Colonic mucosa (tissue), 4 donors: ENCODE data around the gene ZCCHC9. TPM values are rescaled to one million over a fixed set of nuclear protein-coding genes. Genes with fewer than 3 reads are reported as not detected.
A peak's percentile ranks its signal among the peaks of the same experiment; 100 is the strongest.

Experiments
- DNase-seq: peaks from one replicate; pipeline ENCODE4 v3.0.0-alpha.2; 2020
- H3K27ac ChIP-seq: fragments of 200-600 bp; one replicate; pipeline ENCODE4 v1.8.0; 2021
- H3K27me3 ChIP-seq: fragments of 200-600 bp; one replicate; pipeline ENCODE4 v1.8.0; 2021
- H3K36me3 ChIP-seq: fragments of 200-600 bp; one replicate; pipeline ENCODE4 v1.8.0; 2021
- H3K4me1 ChIP-seq: fragments of 200-600 bp; one replicate; pipeline ENCODE4 v1.8.0; 2021; ENCODE audit warnings: mild to moderate bottlenecking
- H3K4me3 ChIP-seq: fragments of 200-600 bp; one replicate; pipeline ENCODE4 v1.8.0; 2021
- H3K9ac ChIP-seq, 2 donors: one replicate each; pipeline ENCODE4 v1.7.0; 2013; ENCODE audit warnings: control low read depth in 2 of 2, low read depth in 2 of 2, low read length in 2 of 2
- H3K9me3 ChIP-seq: fragments of 200-600 bp; one replicate; pipeline ENCODE4 v1.8.0; 2021
- intact Hi-C: fragments of 100-400 bp; cut with DNase I; formaldehyde crosslinking; loops from one replicate; pipeline ENCODE4 v1.14.1; 2022
- total RNA-seq, 2 donors: library from RNA; stranded (reverse); fragmentation: NEBNext Ultra II Directional in 1 of 2; extraction: Animal tissue kit (Norgen Biotek cat#: 25700) in 1 of 2; gene quantifications; one replicate each; pipeline ENCODE4 v1.2.1, GENCODE V29; 2021
- TF ChIP-seq, protein P1 (sequence below): fragments of 200-600 bp; IDR thresholded peaks from one replicate; pipeline ENCODE4 v1.8.0; 2022; ENCODE audit warnings: antibody characterized with exemption, mild to moderate bottlenecking
- donor health status: healthy.
- donor health status: DM: no; HTN: no; CAD: no.
- donor health status: DM: no; HTN: no; CAD: no.

ZCCHC9 gene, protein sequence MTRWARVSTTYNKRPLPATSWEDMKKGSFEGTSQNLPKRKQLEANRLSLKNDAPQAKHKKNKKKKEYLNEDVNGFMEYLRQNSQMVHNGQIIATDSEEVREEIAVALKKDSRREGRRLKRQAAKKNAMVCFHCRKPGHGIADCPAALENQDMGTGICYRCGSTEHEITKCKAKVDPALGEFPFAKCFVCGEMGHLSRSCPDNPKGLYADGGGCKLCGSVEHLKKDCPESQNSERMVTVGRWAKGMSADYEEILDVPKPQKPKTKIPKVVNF
- 10 to 100 TPM; 21.7 to 24.9 TPM for total RNA-seq

DNA sequence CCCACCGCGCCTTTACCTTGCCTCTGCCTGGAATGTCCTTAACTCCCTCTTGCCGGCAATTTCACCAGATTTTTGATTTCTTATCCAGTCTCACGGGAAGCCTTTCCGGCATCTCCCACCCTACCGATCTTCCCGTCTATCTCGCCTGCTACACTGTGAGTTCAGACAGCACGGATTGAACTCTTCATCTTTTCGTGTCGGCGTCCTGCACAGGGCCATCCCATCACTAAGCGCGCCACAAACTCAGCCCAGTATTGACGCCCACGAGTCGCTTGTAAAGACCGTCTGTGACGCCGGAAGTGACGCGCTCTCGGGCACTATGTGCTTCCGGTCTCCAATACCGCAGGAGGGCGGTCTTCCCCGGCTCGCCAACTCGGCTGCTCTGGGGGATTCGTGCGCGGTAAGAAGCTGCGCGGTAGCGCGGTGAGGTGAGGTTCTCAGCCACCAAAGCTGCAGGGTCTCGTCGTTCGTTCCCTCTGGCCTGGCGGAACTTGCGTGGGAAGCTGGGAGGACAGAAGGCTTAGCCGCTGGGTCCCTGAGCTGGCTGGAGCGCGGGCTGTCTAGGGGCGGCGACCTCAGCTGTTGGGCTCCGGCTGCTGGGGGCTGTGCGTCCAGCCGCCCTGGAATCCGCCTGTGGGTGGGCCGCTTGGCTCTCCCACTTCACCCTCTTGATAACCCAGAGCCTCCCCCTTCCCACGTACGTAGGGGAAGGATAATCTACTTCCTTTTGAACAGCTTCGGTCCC, at the start of gene ZCCHC9:
TSS of gene ZCCHC9 (plus strand) at position 317 of the 745 bp plus-strand sequence. CDS start 3,171 bp downstream, outside the sequence.
- TF ChIP-seq, protein P1, sequence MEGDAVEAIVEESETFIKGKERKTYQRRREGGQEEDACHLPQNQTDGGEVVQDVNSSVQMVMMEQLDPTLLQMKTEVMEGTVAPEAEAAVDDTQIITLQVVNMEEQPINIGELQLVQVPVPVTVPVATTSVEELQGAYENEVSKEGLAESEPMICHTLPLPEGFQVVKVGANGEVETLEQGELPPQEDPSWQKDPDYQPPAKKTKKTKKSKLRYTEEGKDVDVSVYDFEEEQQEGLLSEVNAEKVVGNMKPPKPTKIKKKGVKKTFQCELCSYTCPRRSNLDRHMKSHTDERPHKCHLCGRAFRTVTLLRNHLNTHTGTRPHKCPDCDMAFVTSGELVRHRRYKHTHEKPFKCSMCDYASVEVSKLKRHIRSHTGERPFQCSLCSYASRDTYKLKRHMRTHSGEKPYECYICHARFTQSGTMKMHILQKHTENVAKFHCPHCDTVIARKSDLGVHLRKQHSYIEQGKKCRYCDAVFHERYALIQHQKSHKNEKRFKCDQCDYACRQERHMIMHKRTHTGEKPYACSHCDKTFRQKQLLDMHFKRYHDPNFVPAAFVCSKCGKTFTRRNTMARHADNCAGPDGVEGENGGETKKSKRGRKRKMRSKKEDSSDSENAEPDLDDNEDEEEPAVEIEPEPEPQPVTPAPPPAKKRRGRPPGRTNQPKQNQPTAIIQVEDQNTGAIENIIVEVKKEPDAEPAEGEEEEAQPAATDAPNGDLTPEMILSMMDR, result no peak
- Histone ChIP-seq H3K36me3 (no peaks in the 10 kb centered on the region), H3K9ac (peak within 1 kb of the TSS; percentile 76 to 97), H3K9me3 (no peaks in the 10 kb centered on the region), H3K4me3 (peak within 1 kb of the TSS; percentile 88), H3K4me1 (peaks cover 12% of the 10 kb centered on the region), H3K27me3 (no peaks in the 10 kb centered on the region), H3K27ac (peak within 1 kb of the TSS; percentile 88)
- peak; percentile 95 for DNase-seq
- intact Hi-C loops, result no loop called here

DNA sequence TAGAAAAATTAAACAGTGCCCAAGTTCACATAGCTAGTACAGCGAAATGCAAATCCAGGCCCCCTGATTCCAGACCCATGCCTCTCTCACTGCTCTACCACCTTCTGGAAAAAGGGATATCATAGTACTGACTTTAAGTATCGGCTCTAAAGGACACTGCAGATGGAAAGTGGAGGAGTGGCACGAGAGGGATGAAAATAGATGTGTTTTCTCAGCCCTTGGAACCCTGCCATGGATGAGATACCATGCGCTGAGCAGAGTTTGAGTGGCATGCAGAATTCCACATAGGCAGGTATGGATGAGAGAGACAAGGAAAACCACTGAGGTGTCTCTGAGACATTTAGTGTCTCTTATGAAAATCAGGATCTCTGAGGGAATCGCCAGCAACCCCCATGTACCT, 49.5 kb upstream of the ZCCHC9 start:
- DNase-seq, result no peak
- TF ChIP-seq, protein P1, result no peak
- H3K27ac ChIP-seq, result no peak overlapping the region
- no peaks in the 10 kb centered on the region for H3K9me3 ChIP-seq
- no peaks in the 10 kb centered on the region for H3K4me1 ChIP-seq
- intact Hi-C loops, result no loop called here
- H3K27me3 ChIP-seq, result no peaks in the 10 kb centered on the region
- H3K9ac ChIP-seq, result no peak overlapping the region
- H3K4me3 ChIP-seq, result no peak overlapping the region
- H3K36me3 ChIP-seq, result no peaks in the 10 kb centered on the region

DNA sequence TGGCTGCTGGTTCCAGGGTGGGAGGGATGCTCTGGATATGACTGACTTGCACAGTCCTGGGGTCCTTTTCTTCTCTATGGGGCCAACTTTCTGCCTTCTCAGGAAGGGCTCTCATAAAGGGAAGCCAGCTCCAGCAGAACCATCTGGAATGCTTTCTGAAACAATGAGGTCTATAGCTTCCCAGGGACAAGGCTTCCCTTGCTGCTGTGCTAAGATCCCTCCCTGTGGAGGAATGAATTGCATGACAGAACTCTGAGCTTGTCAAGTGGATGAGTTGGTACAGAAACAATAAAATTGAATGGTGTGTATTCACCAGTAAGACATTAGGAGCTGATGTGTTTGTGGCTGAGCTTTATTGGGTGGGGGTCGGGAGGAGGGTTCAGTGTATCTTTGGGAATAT, 48.5 kb upstream of the ZCCHC9 start:
- Histone ChIP-seq H3K9me3 (no peaks in the 10 kb centered on the region), H3K36me3 (no peaks in the 10 kb centered on the region), H3K4me1 (no peaks in the 10 kb centered on the region), H3K27ac (no peak overlapping the region), H3K27me3 (no peaks in the 10 kb centered on the region), H3K9ac (no peak overlapping the region), H3K4me3 (no peak overlapping the region)
- DNase-seq, result no peak
- intact Hi-C loops, result no loop called here
- TF ChIP-seq, protein P1, result no peak

DNA sequence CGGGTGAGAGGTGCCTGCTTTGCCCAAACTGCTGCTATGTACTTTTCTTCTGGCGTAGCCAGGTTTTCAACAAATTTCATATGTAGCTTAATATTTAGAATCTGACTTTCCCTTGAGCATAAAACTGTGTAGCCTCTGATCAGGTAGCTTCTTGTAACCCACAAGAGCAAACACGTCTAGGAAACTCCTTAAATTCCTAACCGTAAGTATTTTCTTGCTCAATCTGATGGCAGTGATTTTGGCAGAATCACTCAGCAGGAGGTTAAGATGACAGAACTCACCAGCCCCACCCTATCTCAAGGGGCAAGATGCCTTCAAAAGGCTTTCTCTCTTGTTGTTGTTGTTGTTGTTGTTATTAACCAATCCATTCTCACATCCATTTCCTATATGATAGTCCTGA, 47.5 kb upstream of the ZCCHC9 start:
- TF ChIP-seq, protein P1, result no peak
- H3K4me3 ChIP-seq, result no peak overlapping the region
- H3K36me3 ChIP-seq, result no peaks in the 10 kb centered on the region
- intact Hi-C loops, result no loop called here
- DNase-seq, result no peak
- no peak overlapping the region for H3K27ac ChIP-seq
- H3K9me3 ChIP-seq, result no peaks in the 10 kb centered on the region
- no peaks in the 10 kb centered on the region for H3K27me3 ChIP-seq
- H3K4me1 ChIP-seq, result no peaks in the 10 kb centered on the region
- no peak overlapping the region for H3K9ac ChIP-seq

DNA sequence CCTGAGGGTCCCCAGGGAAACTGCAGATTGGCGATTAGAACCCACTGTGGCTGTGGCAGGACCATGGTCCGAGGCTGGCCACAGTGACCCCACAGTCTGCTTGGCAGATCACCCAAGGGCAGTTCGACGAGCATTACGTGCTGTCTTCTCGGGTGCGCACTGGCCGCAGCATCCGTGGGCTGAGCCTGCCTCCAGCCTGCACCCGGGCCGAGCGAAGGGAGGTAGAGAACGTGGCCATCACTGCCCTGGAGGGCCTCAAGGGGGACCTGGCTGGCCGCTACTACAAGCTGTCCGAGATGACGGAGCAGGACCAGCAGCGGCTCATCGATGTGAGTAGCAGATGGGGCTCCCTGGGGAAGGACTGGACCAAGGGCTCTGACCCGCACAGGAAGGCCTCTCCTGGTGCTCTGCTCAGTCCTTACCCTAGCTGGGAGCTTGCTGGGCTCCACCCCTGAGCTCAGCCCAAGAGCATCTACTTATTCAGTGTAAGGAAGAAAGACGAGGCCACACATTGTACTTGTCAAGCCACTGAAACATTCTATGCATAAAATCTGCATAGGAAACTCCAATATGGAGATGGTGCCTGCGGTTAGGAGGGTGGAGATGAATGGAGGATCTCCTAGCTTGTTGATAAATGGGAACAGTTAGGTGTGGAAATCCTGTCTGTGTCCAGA, 46.4 kb upstream of the ZCCHC9 start:
- no peaks in the 10 kb centered on the region for H3K36me3 ChIP-seq
- H3K27ac ChIP-seq, result no peak overlapping the region
- no peak overlapping the region for H3K9ac ChIP-seq
- TF ChIP-seq, protein P1, result no peak
- no peak overlapping the region for H3K4me3 ChIP-seq
- intact Hi-C loops, result no loop called here
- no peak for DNase-seq
- no peaks in the 10 kb centered on the region for H3K9me3 ChIP-seq
- no peaks in the 10 kb centered on the region for H3K27me3 ChIP-seq
- no peaks in the 10 kb centered on the region for H3K4me1 ChIP-seq
